ENCODE data around the gene SNRPE. TPM values are rescaled to one million over a fixed set of nuclear protein-coding genes. Genes with fewer than 3 reads are reported as not detected.

Gene SNRPE
- total and polyA plus RNA-seq, 2 experiments from 2014 or later, result 99.3 to 904 TPM

- TF ChIP-seq, protein P1, sequence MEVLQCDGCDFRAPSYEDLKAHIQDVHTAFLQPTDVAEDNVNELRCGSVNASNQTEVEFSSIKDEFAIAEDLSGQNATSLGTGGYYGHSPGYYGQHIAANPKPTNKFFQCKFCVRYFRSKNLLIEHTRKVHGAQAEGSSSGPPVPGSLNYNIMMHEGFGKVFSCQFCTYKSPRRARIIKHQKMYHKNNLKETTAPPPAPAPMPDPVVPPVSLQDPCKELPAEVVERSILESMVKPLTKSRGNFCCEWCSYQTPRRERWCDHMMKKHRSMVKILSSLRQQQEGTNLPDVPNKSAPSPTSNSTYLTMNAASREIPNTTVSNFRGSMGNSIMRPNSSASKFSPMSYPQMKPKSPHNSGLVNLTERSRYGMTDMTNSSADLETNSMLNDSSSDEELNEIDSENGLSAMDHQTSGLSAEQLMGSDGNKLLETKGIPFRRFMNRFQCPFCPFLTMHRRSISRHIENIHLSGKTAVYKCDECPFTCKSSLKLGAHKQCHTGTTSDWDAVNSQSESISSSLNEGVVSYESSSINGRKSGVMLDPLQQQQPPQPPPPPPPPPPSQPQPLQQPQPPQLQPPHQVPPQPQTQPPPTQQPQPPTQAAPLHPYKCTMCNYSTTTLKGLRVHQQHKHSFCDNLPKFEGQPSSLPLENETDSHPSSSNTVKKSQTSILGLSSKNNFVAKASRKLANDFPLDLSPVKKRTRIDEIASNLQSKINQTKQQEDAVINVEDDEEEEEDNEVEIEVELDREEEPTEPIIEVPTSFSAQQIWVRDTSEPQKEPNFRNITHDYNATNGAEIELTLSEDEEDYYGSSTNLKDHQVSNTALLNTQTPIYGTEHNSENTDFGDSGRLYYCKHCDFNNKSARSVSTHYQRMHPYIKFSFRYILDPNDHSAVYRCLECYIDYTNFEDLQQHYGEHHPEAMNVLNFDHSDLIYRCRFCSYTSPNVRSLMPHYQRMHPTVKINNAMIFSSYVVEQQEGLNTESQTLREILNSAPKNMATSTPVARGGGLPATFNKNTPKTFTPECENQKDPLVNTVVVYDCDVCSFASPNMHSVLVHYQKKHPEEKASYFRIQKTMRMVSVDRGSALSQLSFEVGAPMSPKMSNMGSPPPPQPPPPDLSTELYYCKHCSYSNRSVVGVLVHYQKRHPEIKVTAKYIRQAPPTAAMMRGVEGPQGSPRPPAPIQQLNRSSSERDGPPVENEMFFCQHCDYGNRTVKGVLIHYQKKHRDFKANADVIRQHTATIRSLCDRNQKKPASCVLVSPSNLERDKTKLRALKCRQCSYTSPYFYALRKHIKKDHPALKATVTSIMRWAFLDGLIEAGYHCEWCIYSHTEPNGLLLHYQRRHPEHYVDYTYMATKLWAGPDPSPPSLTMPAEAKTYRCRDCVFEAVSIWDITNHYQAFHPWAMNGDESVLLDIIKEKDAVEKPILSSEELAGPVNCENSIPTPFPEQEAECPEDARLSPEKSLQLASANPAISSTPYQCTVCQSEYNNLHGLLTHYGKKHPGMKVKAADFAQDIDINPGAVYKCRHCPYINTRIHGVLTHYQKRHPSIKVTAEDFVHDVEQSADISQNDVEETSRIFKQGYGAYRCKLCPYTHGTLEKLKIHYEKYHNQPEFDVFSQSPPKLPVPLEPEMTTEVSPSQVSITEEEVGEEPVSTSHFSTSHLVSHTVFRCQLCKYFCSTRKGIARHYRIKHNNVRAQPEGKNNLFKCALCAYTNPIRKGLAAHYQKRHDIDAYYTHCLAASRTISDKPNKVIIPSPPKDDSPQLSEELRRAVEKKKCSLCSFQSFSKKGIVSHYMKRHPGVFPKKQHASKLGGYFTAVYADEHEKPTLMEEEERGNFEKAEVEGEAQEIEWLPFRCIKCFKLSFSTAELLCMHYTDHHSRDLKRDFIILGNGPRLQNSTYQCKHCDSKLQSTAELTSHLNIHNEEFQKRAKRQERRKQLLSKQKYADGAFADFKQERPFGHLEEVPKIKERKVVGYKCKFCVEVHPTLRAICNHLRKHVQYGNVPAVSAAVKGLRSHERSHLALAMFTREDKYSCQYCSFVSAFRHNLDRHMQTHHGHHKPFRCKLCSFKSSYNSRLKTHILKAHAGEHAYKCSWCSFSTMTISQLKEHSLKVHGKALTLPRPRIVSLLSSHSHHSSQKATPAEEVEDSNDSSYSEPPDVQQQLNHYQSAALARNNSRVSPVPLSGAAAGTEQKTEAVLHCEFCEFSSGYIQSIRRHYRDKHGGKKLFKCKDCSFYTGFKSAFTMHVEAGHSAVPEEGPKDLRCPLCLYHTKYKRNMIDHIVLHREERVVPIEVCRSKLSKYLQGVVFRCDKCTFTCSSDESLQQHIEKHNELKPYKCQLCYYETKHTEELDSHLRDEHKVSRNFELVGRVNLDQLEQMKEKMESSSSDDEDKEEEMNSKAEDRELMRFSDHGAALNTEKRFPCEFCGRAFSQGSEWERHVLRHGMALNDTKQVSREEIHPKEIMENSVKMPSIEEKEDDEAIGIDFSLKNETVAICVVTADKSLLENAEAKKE (CRISPR knock-in tag; IDR thresholded peaks at IDR 0.05), result no peak
- no peak for TF ChIP-seq JUNB (IDR thresholded peaks at IDR 0.05; ENCODE audit: unreplicated experiment)
- no peak for TF ChIP-seq ZNF114 (CRISPR knock-in tag; IDR thresholded peaks at IDR 0.05)
- no peak for TF ChIP-seq CREB1 (CRISPR knock-in tag; IDR thresholded peaks at IDR 0.05; ENCODE audit: low read depth)
- TF ChIP-seq, protein P2, sequence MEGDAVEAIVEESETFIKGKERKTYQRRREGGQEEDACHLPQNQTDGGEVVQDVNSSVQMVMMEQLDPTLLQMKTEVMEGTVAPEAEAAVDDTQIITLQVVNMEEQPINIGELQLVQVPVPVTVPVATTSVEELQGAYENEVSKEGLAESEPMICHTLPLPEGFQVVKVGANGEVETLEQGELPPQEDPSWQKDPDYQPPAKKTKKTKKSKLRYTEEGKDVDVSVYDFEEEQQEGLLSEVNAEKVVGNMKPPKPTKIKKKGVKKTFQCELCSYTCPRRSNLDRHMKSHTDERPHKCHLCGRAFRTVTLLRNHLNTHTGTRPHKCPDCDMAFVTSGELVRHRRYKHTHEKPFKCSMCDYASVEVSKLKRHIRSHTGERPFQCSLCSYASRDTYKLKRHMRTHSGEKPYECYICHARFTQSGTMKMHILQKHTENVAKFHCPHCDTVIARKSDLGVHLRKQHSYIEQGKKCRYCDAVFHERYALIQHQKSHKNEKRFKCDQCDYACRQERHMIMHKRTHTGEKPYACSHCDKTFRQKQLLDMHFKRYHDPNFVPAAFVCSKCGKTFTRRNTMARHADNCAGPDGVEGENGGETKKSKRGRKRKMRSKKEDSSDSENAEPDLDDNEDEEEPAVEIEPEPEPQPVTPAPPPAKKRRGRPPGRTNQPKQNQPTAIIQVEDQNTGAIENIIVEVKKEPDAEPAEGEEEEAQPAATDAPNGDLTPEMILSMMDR (conservative IDR thresholded peaks at IDR 0.05; ENCODE audit: low read depth in 2 of 2), result no peak
- TF ChIP-seq EZH2 (IDR thresholded peaks at IDR 0.05; ENCODE audit: low read depth, unreplicated experiment), result no peak
- TF ChIP-seq EZH2phosphoT487 (IDR thresholded peaks at IDR 0.05; ENCODE audit: unreplicated experiment), result no peak
- no peak for TF ChIP-seq REST (IDR thresholded peaks at IDR 0.05; ENCODE audit: unreplicated experiment)
Measured at GRCh38 chr1:203907901-203908300, 46.5 kb downstream of the SNRPE start (continued).
